SU-DHL-6 (cell line): ENCODE results near the gene SRD5A1.

Experiments used
- H2AFZ ChIP-seq: fragments of 200-600 bp; sonication (generic); 2 replicates; pipeline ENCODE4 v1.6.1; 2014; ENCODE audit warnings: low read depth, mild to moderate bottlenecking, moderate library complexity, mixed read lengths, antibody characterized with exemption, low read length; ENCODE audit not compliant: severe bottlenecking
- H3F3A ChIP-seq: fragments of 200-600 bp; shearing (Covaris generic); 2 replicates; pipeline ENCODE4 v1.6.0; 2016; ENCODE audit warnings: antibody characterized with exemption, mild to moderate bottlenecking; ENCODE audit not compliant: insufficient read depth
- H3K27ac ChIP-seq: fragments of 200-600 bp; sonication (generic); 2 replicates; pipeline ENCODE4 v1.5.1; 2016; ENCODE audit warnings: low read depth, mild to moderate bottlenecking, low read length, moderate library complexity, mixed read lengths
- H3K27me3 ChIP-seq: fragments of 200-600 bp; sonication (generic), shearing (Covaris generic); 2 replicates; pipeline ENCODE4 v1.6.0; 2014; ENCODE audit warnings: mild to moderate bottlenecking, low read length
- H3K36me3 ChIP-seq: fragments of 200-600 bp; sonication (generic); 2 replicates; pipeline ENCODE4 v1.6.1; 2014; ENCODE audit warnings: mild to moderate bottlenecking, low read length, mixed read lengths
- H3K4me2 ChIP-seq: fragments of 300-600, 200-600 bp; shearing (Covaris generic), sonication (generic); 2 replicates; pipeline ENCODE4 v1.6.0; 2014; ENCODE audit warnings: low read length, low read depth, mild to moderate bottlenecking; ENCODE audit not compliant: poor library complexity, severe bottlenecking
- H3K4me3 ChIP-seq: fragments of 200-600 bp; sonication (generic); 2 replicates; pipeline ENCODE4 v1.5.1; 2014; ENCODE audit warnings: antibody characterized with exemption, low read length, mild to moderate bottlenecking, mixed read lengths; ENCODE audit not compliant: insufficient read depth, poor library complexity, severe bottlenecking
- H3K79me2 ChIP-seq: fragments of 200-600 bp; sonication (generic); 2 replicates; pipeline ENCODE4 v1.6.1; 2014; ENCODE audit warnings: mild to moderate bottlenecking, low read length, moderate library complexity; ENCODE audit not compliant: insufficient read depth
- H3K9ac ChIP-seq: fragments of 200-600 bp; sonication (generic); 2 replicates; pipeline ENCODE4 v1.7.0; 2014; ENCODE audit warnings: mild to moderate bottlenecking, low read length
- H3K9me2 ChIP-seq: fragments of 200-600 bp; sonication (generic); replicated peaks from 2 replicates; pipeline ENCODE4 v1.6.1; 2014; ENCODE audit warnings: low read length; ENCODE audit not compliant: insufficient read depth
- H3K9me3 ChIP-seq: fragments of 200-600 bp; sonication (generic); 2 replicates; pipeline ENCODE4 v1.6.1; 2014; ENCODE audit warnings: low read length, mixed read lengths; ENCODE audit not compliant: insufficient read depth
- H4K20me1 ChIP-seq: fragments of 200-600 bp; sonication (generic); 2 replicates; pipeline ENCODE4 v1.6.1; 2014; ENCODE audit warnings: low read depth, mild to moderate bottlenecking, antibody characterized with exemption, low read length, moderate library complexity, mixed read lengths
- CTCF ChIP-seq: fragments of 200-600 bp; sonication (generic); IDR thresholded peaks from one replicate; pipeline ENCODE4 v1.5.1; 2017; ENCODE audit warnings: antibody characterized with exemption, mild to moderate bottlenecking, low read length, moderate library complexity; ENCODE audit not compliant: insufficient read depth, poor library complexity, severe bottlenecking
- EZH2phosphoT487 ChIP-seq: fragments of 200-600 bp; sonication (generic), shearing (Covaris generic); conservative IDR thresholded peaks from 2 replicates; pipeline ENCODE4 v1.6.1; 2018; ENCODE audit warnings: mild to moderate bottlenecking, antibody characterized with exemption, low read length, moderate library complexity, mixed read lengths

The SRD5A1 gene

GRCh38 chr5:6585168-6585567 lies 48.1 kb upstream of the SRD5A1 start:
- H3K79me2 ChIP-seq, result no peaks in the 10 kb centered on the region
- H3K27me3 ChIP-seq, result no peaks in the 10 kb centered on the region
- H3K9me2 ChIP-seq, result no peaks in the 10 kb centered on the region
- no peak for TF ChIP-seq EZH2phosphoT487
- TF ChIP-seq CTCF, result no peak
- H3K36me3 ChIP-seq, result no peaks in the 10 kb centered on the region
- no peak overlapping the region for H3K4me3 ChIP-seq
- H2AFZ ChIP-seq, result no peak overlapping the region
- H3K27ac ChIP-seq, result no peak overlapping the region
- no peak overlapping the region for H3K9ac ChIP-seq
- no peaks in the 10 kb centered on the region for H4K20me1 ChIP-seq
- no peaks in the 10 kb centered on the region for H3K9me3 ChIP-seq
- H3F3A ChIP-seq, result no peaks in the 10 kb centered on the region
- H3K4me2 ChIP-seq, result no peak overlapping the region

- H3K79me2 ChIP-seq, result no peaks in the 10 kb centered on the region
- H3K36me3 ChIP-seq, result no peaks in the 10 kb centered on the region
- no peak overlapping the region for H3K4me3 ChIP-seq
- no peak overlapping the region for H2AFZ ChIP-seq
- H3F3A ChIP-seq, result no peaks in the 10 kb centered on the region
- no peaks in the 10 kb centered on the region for H3K9me2 ChIP-seq
- no peak overlapping the region for H3K9ac ChIP-seq
- H3K27me3 ChIP-seq, result no peaks in the 10 kb centered on the region
- no peaks in the 10 kb centered on the region for H4K20me1 ChIP-seq
- no peak overlapping the region for H3K27ac ChIP-seq
- no peaks in the 10 kb centered on the region for H3K9me3 ChIP-seq
- no peak for TF ChIP-seq CTCF
- TF ChIP-seq EZH2phosphoT487, result no peak
- no peak overlapping the region for H3K4me2 ChIP-seq
Measured at GRCh38 chr5:6585939-6586646, 47.1 kb upstream of the SRD5A1 start.

- no peak overlapping the region for H3K4me3 ChIP-seq
- H3K27me3 ChIP-seq, result no peaks in the 10 kb centered on the region
- H3K4me2 ChIP-seq, result no peak overlapping the region
- H3K9me2 ChIP-seq, result no peaks in the 10 kb centered on the region
- H3K27ac ChIP-seq, result no peak overlapping the region
- no peaks in the 10 kb centered on the region for H3K9me3 ChIP-seq
- TF ChIP-seq EZH2phosphoT487 (no peak), CTCF (no peak)
- H3F3A ChIP-seq, result no peaks in the 10 kb centered on the region
- H4K20me1 ChIP-seq, result no peaks in the 10 kb centered on the region
- no peak overlapping the region for H2AFZ ChIP-seq
- H3K79me2 ChIP-seq, result no peaks in the 10 kb centered on the region
- no peaks in the 10 kb centered on the region for H3K36me3 ChIP-seq
- H3K9ac ChIP-seq, result no peak overlapping the region
Measured at GRCh38 chr5:6586647-6587042, 46.6 kb upstream of the SRD5A1 start.
